ENCODE data around the gene RTP5.
"Not testable (repeated sequence)": the region's sequence is repeated elsewhere in the genome, so short reads cannot be mapped to it uniquely, and the experiment has no call there.

DNA sequence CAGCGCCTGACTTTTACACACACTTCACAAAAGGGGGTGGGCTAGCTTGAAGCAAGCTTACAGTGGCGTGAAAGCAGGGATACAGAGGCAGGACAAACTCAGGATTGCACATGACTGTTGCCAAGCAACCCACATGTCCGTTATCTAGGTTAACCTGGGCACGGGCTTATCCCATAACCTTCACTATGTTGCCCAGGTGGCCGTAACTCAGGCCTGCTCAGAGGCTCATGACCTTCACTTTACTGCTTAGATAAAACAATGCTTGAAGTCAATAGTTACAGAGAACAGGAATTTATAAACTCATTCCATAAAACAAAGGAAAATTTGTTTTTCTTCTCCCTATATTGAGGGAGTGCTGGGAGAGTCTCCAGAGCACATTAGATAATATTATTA is 36.8 kb downstream of the RTP5 start:
- not testable (repeated sequence) for TF ChIP-seq CTCF, EP300, POLR2AphosphoS5, POLR2A (IDR thresholded peaks at IDR 0.05)

Data from upper lobe of left lung (tissue), 4 donors.